Right lobe of liver (tissue), 6 donors: ENCODE data around the gene OSCP1. TPM values are rescaled to one million over a fixed set of nuclear protein-coding genes. Genes with fewer than 3 reads are reported as not detected.
A peak's percentile ranks its signal among the peaks of the same experiment; 100 is the strongest.

Source experiments
- ATAC-seq, 4 donors: fragments of 200-7000 bp; cut with Tn5 transposase; one replicate each; pipeline ENCODE4 v1.9.1; 2020; ENCODE audit warnings: mild to moderate bottlenecking in 4 of 4, moderate library complexity in 4 of 4
- DNase-seq, 3 donors: peaks; one replicate each; pipeline ENCODE4 v3.0.0-alpha.2; 2020
- H3K27ac ChIP-seq, 3 donors: fragments of 200-600 bp; one replicate each; pipeline ENCODE4 v1.8.0; 2022
- H3K27me3 ChIP-seq, 2 donors: fragments of 200-600 bp; one replicate each; pipeline ENCODE4 v1.8.0; 2022
- H3K36me3 ChIP-seq, 4 donors: fragments of 200-600 bp; sonication (generic) in 1 of 4; one replicate each; pipeline versions ENCODE4 v1.5.1 to v1.8.0; 2017 to 2022; ENCODE audit warnings: control low read depth in 1 of 4
- H3K4me1 ChIP-seq, 4 donors: fragments of 200-600 bp; sonication (generic) in 1 of 4; one replicate each; pipeline versions ENCODE4 v1.5.1 to v1.8.0; 2017 to 2022; ENCODE audit warnings: control low read depth in 1 of 4
- H3K4me3 ChIP-seq, 3 donors: fragments of 200-600 bp; one replicate each; pipeline ENCODE4 v1.8.0; 2022
- H3K9me3 ChIP-seq, 4 donors: fragments of 200-600 bp; sonication (generic) in 1 of 4; one replicate each; pipeline versions ENCODE4 v1.5.1 to v1.8.0; 2017 to 2022; ENCODE audit warnings: control low read depth in 1 of 4
- POLR2A ChIP-seq: fragments of 450-650 bp; IDR thresholded peaks from one replicate; pipeline ENCODE4 v1.6.1; 2017; ENCODE audit warnings: antibody characterized with exemption, mild to moderate bottlenecking
- WGBS: methylation state at CpG from one replicate; pipeline ENCODE4 v1.1.6; 2018; ENCODE audit warnings: low coverage, low lambda C conversion rate; ENCODE audit not compliant: insufficient coverage; ENCODE audit errors: missing lambda C conversion rate; 5-methylcytosine and 5-hydroxymethylcytosine counted together
- intact Hi-C, 2 donors: fragments of 100-400 bp; cut with DNase I; formaldehyde crosslinking; loops; one replicate each; pipeline versions ENCODE4 v1.11.2 to v1.14.1; 2022
- total RNA-seq, 6 experiments: library from RNA; depleted of rRNA in 2 of 6; stranded (reverse); fragments of >200 nt in 2 of 6; fragmentation: NEBNext Ultra II Directional in 3 of 6; extraction: Animal tissue kit (Norgen Biotek cat#: 25700) in 3 of 6; gene quantifications; one replicate each; pipeline versions ENCODE4 v1.1.0 to v1.2.4, GENCODE V29; 2016 to 2023
- TF ChIP-seq, protein P1 (sequence below), 4 donors: fragments of 200-600 bp in 3 of 4; fragments of 450-650 bp in 1 of 4; IDR thresholded peaks; one replicate each; pipeline versions ENCODE4 v1.5.1 to v1.8.0; 2016 to 2022; ENCODE audit warnings: antibody characterized with exemption in 4 of 4, mild to moderate bottlenecking in 2 of 4
- donor health status: DM: no; HTN: yes; CAD: no.
- donor health status: DM: no; HTN: no; CAD: no.
- donor health status: DM: no; HTN: no; CAD: no.
- donor health status: DM: no; HTN: yes; CAD: no.
- donor health status: DM: no; HTN: yes; CAD: no.

OSCP1 gene
- total RNA-seq, 6 experiments from 2014 or later: 0.40 to 4.9 (median 1.7) TPM

DNA sequence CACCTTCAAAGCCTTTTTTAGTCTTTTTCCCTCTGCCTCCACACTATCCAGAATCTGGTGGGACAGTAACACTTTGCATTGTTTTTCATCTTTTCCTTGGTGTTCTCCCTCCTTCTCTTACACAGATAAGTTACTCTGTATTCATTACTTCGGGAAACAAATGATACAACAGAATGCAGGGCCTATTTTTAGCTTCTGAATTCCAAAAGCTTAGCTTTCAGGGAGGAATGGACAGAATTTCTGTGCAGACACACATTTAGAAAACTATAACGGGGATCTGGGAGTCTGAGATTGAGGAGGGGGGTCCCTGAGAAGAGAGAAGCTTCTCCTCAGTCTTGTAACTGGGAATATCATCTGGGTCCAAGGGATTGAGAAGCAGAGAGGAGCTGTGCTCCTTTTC is 61.0 kb downstream of the OSCP1 start:
- WGBS: 100% methylated on average over 2 of the region's 2 CpGs
- H3K27ac ChIP-seq: no peak overlapping the region

DNA sequence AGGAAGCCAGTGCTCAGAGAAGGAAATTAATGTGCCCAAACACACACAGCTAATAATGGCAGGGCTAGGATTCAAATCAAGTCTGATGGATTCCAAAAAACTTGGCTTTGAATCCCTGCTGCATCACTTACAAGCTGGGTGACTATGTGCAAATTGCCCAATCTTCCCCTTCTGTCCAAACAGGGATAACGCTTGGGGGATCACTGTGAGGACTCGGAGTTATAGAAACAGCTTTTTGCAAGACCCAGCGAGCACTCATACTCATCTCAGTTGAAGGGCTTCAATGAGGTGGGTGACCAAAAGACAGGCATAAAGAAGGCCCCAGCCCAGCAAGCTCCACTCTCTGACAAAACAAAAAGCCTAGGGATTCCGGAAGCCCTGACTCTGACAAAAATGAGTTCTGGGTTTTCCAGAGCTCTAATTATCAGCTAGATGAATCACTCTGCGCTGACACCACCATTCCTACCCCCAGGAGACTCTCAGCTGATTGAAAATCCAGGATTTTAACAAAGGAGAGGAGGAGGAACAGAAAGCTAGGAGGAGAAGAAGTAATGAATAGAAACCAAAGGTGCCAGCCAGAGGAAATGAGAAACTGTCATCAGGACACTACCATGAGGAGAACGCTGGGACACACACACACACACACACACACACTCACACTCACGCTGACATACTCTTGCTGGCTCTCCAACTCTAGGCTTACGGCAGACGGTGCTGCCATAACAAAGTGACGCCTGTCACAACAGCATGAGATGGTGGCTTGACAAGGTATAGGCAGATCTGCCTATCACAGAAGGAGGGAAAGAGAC is 62.9 kb downstream of the OSCP1 start:
- H3K4me3 ChIP-seq: peak overlapping the region; percentile 30 to 99 (median 54)
- intact Hi-C loops: no loop called here
- no peaks in the 10 kb centered on the region for H3K27me3 ChIP-seq
- DNase-seq (no peak), ATAC-seq (peak in 1 of 4 donors; percentile 4)
- peaks cover 0 to 14% (median 2%) of the 10 kb centered on the region in 4 donors for H3K36me3 ChIP-seq
- H3K27ac ChIP-seq: peak overlapping the region; percentile 90 to 96 (median 93)
- H3K9me3 ChIP-seq: no peaks in the 10 kb centered on the region
- WGBS: 38% methylated on average over 6 of the region's 10 CpGs
- H3K4me1 ChIP-seq: peaks cover 0 to 44% (median 19%) of the 10 kb centered on the region in 4 donors
- TF ChIP-seq, protein P1, sequence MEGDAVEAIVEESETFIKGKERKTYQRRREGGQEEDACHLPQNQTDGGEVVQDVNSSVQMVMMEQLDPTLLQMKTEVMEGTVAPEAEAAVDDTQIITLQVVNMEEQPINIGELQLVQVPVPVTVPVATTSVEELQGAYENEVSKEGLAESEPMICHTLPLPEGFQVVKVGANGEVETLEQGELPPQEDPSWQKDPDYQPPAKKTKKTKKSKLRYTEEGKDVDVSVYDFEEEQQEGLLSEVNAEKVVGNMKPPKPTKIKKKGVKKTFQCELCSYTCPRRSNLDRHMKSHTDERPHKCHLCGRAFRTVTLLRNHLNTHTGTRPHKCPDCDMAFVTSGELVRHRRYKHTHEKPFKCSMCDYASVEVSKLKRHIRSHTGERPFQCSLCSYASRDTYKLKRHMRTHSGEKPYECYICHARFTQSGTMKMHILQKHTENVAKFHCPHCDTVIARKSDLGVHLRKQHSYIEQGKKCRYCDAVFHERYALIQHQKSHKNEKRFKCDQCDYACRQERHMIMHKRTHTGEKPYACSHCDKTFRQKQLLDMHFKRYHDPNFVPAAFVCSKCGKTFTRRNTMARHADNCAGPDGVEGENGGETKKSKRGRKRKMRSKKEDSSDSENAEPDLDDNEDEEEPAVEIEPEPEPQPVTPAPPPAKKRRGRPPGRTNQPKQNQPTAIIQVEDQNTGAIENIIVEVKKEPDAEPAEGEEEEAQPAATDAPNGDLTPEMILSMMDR (IDR thresholded peaks at IDR 0.05): no peak
- no peak for TF ChIP-seq POLR2A

More for the DNA sequence above, 61.0 kb downstream of the OSCP1 start:
- no peak overlapping the region for H3K4me3 ChIP-seq
- no peaks in the 10 kb centered on the region for H3K27me3 ChIP-seq
- H3K9me3 ChIP-seq: no peaks in the 10 kb centered on the region
- TF ChIP-seq POLR2A: no peak
- TF ChIP-seq, protein P1 (IDR thresholded peaks at IDR 0.05): no peak
- intact Hi-C loops: no loop called here
- peaks cover 0 to 31% (median 5%) of the 10 kb centered on the region in 4 donors for H3K36me3 ChIP-seq
- peaks cover 0 to 25% (median 10%) of the 10 kb centered on the region in 4 donors for H3K4me1 ChIP-seq
- no peak for DNase-seq
- no peak for ATAC-seq

GRCh38 chr1:36386265-36387140 is 63.7 kb downstream of the OSCP1 start:
- Histone ChIP-seq H3K4me1 (peaks cover 0 to 50% (median 21%) of the 10 kb centered on the region in 4 donors), H3K36me3 (peaks cover 0 to 8% (median 2%) of the 10 kb centered on the region in 4 donors), H3K27me3 (no peaks in the 10 kb centered on the region), H3K4me3 (peak overlapping the region; percentile 30 to 99 (median 54)), H3K27ac (peak overlapping the region; percentile 90 to 96 (median 93)), H3K9me3 (no peaks in the 10 kb centered on the region)
- intact Hi-C loops: no loop called here
- ATAC-seq: peak; percentile 64 to 72 (median 68)
- TF ChIP-seq, protein P1 (IDR thresholded peaks at IDR 0.05): no peak
- TF ChIP-seq POLR2A: peak; percentile 87
- DNase-seq: peak; percentile 87 to 89 (median 88)
- WGBS: 0% methylated on average over 10 of the region's 14 CpGs

DNA sequence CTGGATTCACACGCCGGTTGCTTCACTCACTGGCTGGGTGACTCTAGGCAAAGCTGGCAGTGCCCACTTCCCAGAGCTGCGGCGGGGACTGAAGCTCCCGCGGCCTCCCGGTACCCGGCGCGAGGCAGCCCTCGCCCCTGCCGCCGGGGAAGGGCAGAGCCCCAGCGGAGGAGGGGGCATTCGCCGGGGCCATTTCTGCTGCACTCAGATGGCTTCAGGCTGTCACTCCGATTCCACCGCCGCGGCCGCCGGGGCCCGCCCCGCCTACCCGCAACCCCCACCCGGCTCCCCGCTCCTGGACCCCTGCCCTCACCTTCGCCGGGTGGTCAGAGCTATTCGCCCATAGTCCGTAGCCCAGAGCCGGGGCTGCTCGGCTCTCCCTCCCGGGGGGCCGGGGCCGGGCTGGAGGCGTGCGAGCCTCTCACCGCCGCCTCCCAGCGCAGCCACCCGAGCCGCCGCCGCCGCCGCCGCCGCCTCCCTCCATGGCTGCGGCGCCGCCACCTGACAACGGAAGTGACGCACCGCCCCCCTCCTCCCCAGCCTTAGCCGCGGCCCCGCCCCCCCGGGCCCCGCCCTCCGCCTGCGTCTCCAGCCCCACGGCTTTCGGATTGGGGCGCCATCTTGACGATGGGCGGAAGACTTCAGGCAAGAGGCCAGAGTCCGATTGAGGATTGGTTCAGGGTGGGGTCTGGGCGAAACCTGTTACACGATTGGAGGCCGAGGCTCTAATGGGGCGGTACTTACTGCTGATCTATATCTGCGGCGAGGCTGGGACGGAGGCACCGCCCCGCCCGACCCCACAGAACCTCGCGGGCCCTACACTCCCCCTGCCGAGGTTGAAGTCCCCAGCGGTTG is 64.6 kb downstream of the OSCP1 start, which contains the start of gene STK40:
Gene STK40, minus strand, starts transcription at position 515 of the 855 bp plus-strand sequence. CDS start 24,592 bp downstream, outside the sequence.
- WGBS: 0% methylated on average over 12 of the region's 82 CpGs
- Histone ChIP-seq H3K4me3 (peak within 1 kb of the TSS; percentile 96 to 99 (median 99)), H3K27ac (peak within 1 kb of the TSS; percentile 96 to 97 (median 97)), H3K9me3 (no peaks in the 10 kb centered on the region), H3K4me1 (peaks cover 0 to 59% (median 22%) of the 10 kb centered on the region in 4 donors), H3K36me3 (peaks cover 0 to 3% (median 0%) of the 10 kb centered on the region in 4 donors), H3K27me3 (no peaks in the 10 kb centered on the region)
- peak; percentile 89 for TF ChIP-seq POLR2A
- TF ChIP-seq, protein P1 (IDR thresholded peaks at IDR 0.05): no peak
- DNase-seq (peak; percentile 99), ATAC-seq (peak; percentile 83 to 95 (median 88))
- intact Hi-C loops: no loop called here
